Measurements from ENCODE around the gene RAD9A.

Gene RAD9A

GRCh38 chr11:67373648-67374570 is 17.9 kb upstream of the RAD9A start:
- Mint-ChIP-seq H3K4me3 (peak overlapping the region; percentile 98), H3K27me3 (no peaks in the 10 kb centered on the region), H3K4me1 (peaks cover 40% of the 10 kb centered on the region), H3K9me3 (no peaks in the 10 kb centered on the region), H3K36me3 (ENCODE audit: insufficient read depth) (peaks cover 8% of the 10 kb centered on the region), H3K27ac (ENCODE audit: low read depth) (peak overlapping the region; percentile 94)
- ATAC-seq (replicated peaks; ENCODE audit: extremely low read depth, poor library complexity, severe bottlenecking) (peak; percentile 79), DNase-seq (ENCODE audit: low spot score in 2 of 2) (peak; percentile 53 to 79)

GRCh38 chr11:67374571-67375281 is 17.1 kb upstream of the RAD9A start:
- H3K4me1 Mint-ChIP-seq, result peaks cover 32% of the 10 kb centered on the region
- no peaks in the 10 kb centered on the region for H3K27me3 Mint-ChIP-seq
- H3K36me3 Mint-ChIP-seq (ENCODE audit: insufficient read depth), result peaks cover 7% of the 10 kb centered on the region
- H3K9me3 Mint-ChIP-seq, result no peaks in the 10 kb centered on the region
- H3K27ac Mint-ChIP-seq (ENCODE audit: low read depth), result no peak overlapping the region
- no peak for DNase-seq (ENCODE audit: low spot score in 2 of 2)
- no peak for ATAC-seq (replicated peaks; ENCODE audit: extremely low read depth, poor library complexity, severe bottlenecking)
- H3K4me3 Mint-ChIP-seq, result peak overlapping the region; percentile 98

GRCh38 chr11:67375320-67376055 is 16.3 kb upstream of the RAD9A start:
- no peaks in the 10 kb centered on the region for H3K9me3 Mint-ChIP-seq
- H3K27me3 Mint-ChIP-seq, result no peaks in the 10 kb centered on the region
- peak overlapping the region; percentile 38 for H3K4me3 Mint-ChIP-seq
- H3K36me3 Mint-ChIP-seq (ENCODE audit: insufficient read depth), result peaks cover 7% of the 10 kb centered on the region
- H3K4me1 Mint-ChIP-seq, result peaks cover 26% of the 10 kb centered on the region
- no peak for ATAC-seq (replicated peaks; ENCODE audit: extremely low read depth, poor library complexity, severe bottlenecking)
- no peak overlapping the region for H3K27ac Mint-ChIP-seq (ENCODE audit: low read depth)
- DNase-seq (ENCODE audit: low spot score in 2 of 2), result no peak

GRCh38 chr11:67376063-67376820 is 15.5 kb upstream of the RAD9A start:
- Mint-ChIP-seq H3K27me3 (no peaks in the 10 kb centered on the region), H3K4me3 (peak overlapping the region; percentile 38), H3K36me3 (ENCODE audit: insufficient read depth) (peaks cover 7% of the 10 kb centered on the region), H3K9me3 (no peaks in the 10 kb centered on the region), H3K4me1 (peaks cover 26% of the 10 kb centered on the region), H3K27ac (ENCODE audit: low read depth) (peak overlapping the region; percentile 49)
- ATAC-seq (replicated peaks; ENCODE audit: extremely low read depth, poor library complexity, severe bottlenecking), result no peak
- DNase-seq (ENCODE audit: low spot score in 2 of 2), result no peak

GRCh38 chr11:67376873-67377808 is 14.6 kb upstream of the RAD9A start:
- Mint-ChIP-seq H3K27me3 (no peaks in the 10 kb centered on the region), H3K4me3 (no peak overlapping the region)

GRCh38 chr11:67378544-67378943 is 13.2 kb upstream of the RAD9A start:
- ATAC-seq (replicated peaks; ENCODE audit: extremely low read depth, poor library complexity, severe bottlenecking) (no peak), DNase-seq (ENCODE audit: low spot score in 2 of 2) (no peak)
- Mint-ChIP-seq H3K36me3 (ENCODE audit: insufficient read depth) (peaks cover 4% of the 10 kb centered on the region), H3K27ac (ENCODE audit: low read depth) (no peak overlapping the region), H3K4me1 (peaks cover 27% of the 10 kb centered on the region), H3K9me3 (no peaks in the 10 kb centered on the region), H3K27me3 (no peaks in the 10 kb centered on the region), H3K4me3 (no peak overlapping the region)

More at GRCh38 chr11:67376873-67377808, 14.6 kb upstream of the RAD9A start:
- Mint-ChIP-seq H3K9me3 (no peaks in the 10 kb centered on the region), H3K4me1 (peaks cover 21% of the 10 kb centered on the region), H3K36me3 (ENCODE audit: insufficient read depth) (peaks cover 4% of the 10 kb centered on the region), H3K27ac (ENCODE audit: low read depth) (peak overlapping the region; percentile 49)
- DNase-seq (ENCODE audit: low spot score in 2 of 2), result no peak
- ATAC-seq (replicated peaks; ENCODE audit: extremely low read depth, poor library complexity, severe bottlenecking), result no peak

GRCh38 chr11:67379061-67380058 is 12.4 kb upstream of the RAD9A start:
- DNase-seq (ENCODE audit: low spot score in 2 of 2), result no peak
- Mint-ChIP-seq H3K4me3 (no peak overlapping the region), H3K4me1 (peaks cover 21% of the 10 kb centered on the region), H3K27me3 (no peaks in the 10 kb centered on the region), H3K36me3 (ENCODE audit: insufficient read depth) (peaks cover 2% of the 10 kb centered on the region), H3K27ac (ENCODE audit: low read depth) (no peak overlapping the region), H3K9me3 (no peaks in the 10 kb centered on the region)
- no peak for ATAC-seq (replicated peaks; ENCODE audit: extremely low read depth, poor library complexity, severe bottlenecking)

- Mint-ChIP-seq H3K27me3 (no peaks in the 10 kb centered on the region), H3K9me3 (no peaks in the 10 kb centered on the region), H3K4me1 (peaks cover 18% of the 10 kb centered on the region), H3K27ac (ENCODE audit: low read depth) (peak overlapping the region; percentile 12), H3K36me3 (ENCODE audit: insufficient read depth) (peaks cover 4% of the 10 kb centered on the region), H3K4me3 (no peak overlapping the region)
- DNase-seq (ENCODE audit: low spot score in 2 of 2), result no peak
- ATAC-seq (replicated peaks; ENCODE audit: extremely low read depth, poor library complexity, severe bottlenecking), result no peak
Measured at GRCh38 chr11:67381244-67381972, 10.4 kb upstream of the RAD9A start.

GRCh38 chr11:67382276-67383136 is 9.3 kb upstream of the RAD9A start:
- peak; percentile 80 for ATAC-seq (replicated peaks; ENCODE audit: extremely low read depth, poor library complexity, severe bottlenecking)
- peak; percentile 77 to 85 for DNase-seq (ENCODE audit: low spot score in 2 of 2)
- H3K4me3 Mint-ChIP-seq, result no peak overlapping the region
- peaks cover 21% of the 10 kb centered on the region for H3K4me1 Mint-ChIP-seq
- H3K9me3 Mint-ChIP-seq, result no peaks in the 10 kb centered on the region
- no peaks in the 10 kb centered on the region for H3K27me3 Mint-ChIP-seq
- peaks cover 4% of the 10 kb centered on the region for H3K36me3 Mint-ChIP-seq (ENCODE audit: insufficient read depth)
- peak overlapping the region; percentile 2 for H3K27ac Mint-ChIP-seq (ENCODE audit: low read depth)
